ENCODE results near the gene CPLANE2.

CPLANE2 gene

GRCh38 chr1:16202281-16203210, 34.4 kb downstream of the CPLANE2 start:
- no peak overlapping the region for H3K27ac ChIP-seq (ENCODE audit: poor library complexity, severe bottlenecking)
- no peaks in the 10 kb centered on the region for H3K27me3 ChIP-seq (ENCODE audit: insufficient read depth, poor library complexity, severe bottlenecking)
- TF ChIP-seq CTCF (IDR thresholded peaks at IDR 0.05; ENCODE audit: poor library complexity, severe bottlenecking) = no peak
- H3K4me1 ChIP-seq (ENCODE audit: insufficient read depth, poor library complexity, severe bottlenecking) = no peaks in the 10 kb centered on the region
- ATAC-seq (ENCODE audit: low read depth) = no peak
- DNase-seq (ENCODE audit: low spot score) = no peak
- no peaks in the 10 kb centered on the region for H3K36me3 ChIP-seq (ENCODE audit: low read depth)
- no peaks in the 10 kb centered on the region for H3K9me3 ChIP-seq (ENCODE audit: severe bottlenecking)
- H3K4me3 ChIP-seq (ENCODE audit: severe bottlenecking) = no peak overlapping the region

- TF ChIP-seq CTCF (IDR thresholded peaks at IDR 0.05; ENCODE audit: poor library complexity, severe bottlenecking) = no peak
- Histone ChIP-seq H3K27me3 (ENCODE audit: insufficient read depth, poor library complexity, severe bottlenecking) (no peaks in the 10 kb centered on the region), H3K9me3 (ENCODE audit: severe bottlenecking) (no peaks in the 10 kb centered on the region), H3K27ac (ENCODE audit: poor library complexity, severe bottlenecking) (no peak overlapping the region), H3K4me3 (ENCODE audit: severe bottlenecking) (no peak overlapping the region), H3K4me1 (ENCODE audit: insufficient read depth, poor library complexity, severe bottlenecking) (no peaks in the 10 kb centered on the region), H3K36me3 (ENCODE audit: low read depth) (no peaks in the 10 kb centered on the region)
- no peak for ATAC-seq (ENCODE audit: low read depth)
- DNase-seq (ENCODE audit: low spot score) = no peak
Observed at GRCh38 chr1:16199700-16200099, 37.3 kb downstream of the CPLANE2 start.

- Histone ChIP-seq H3K27ac (ENCODE audit: poor library complexity, severe bottlenecking) (no peak overlapping the region), H3K4me3 (ENCODE audit: severe bottlenecking) (no peak overlapping the region), H3K27me3 (ENCODE audit: insufficient read depth, poor library complexity, severe bottlenecking) (no peaks in the 10 kb centered on the region), H3K4me1 (ENCODE audit: insufficient read depth, poor library complexity, severe bottlenecking) (no peaks in the 10 kb centered on the region), H3K36me3 (ENCODE audit: low read depth) (no peaks in the 10 kb centered on the region), H3K9me3 (ENCODE audit: severe bottlenecking) (no peaks in the 10 kb centered on the region)
- DNase-seq (ENCODE audit: low spot score) (no peak), ATAC-seq (ENCODE audit: low read depth) (no peak)
- no peak for TF ChIP-seq CTCF (IDR thresholded peaks at IDR 0.05; ENCODE audit: poor library complexity, severe bottlenecking)
Observed at GRCh38 chr1:16199157-16199501, 37.9 kb downstream of the CPLANE2 start.

- Histone ChIP-seq H3K9me3 (ENCODE audit: severe bottlenecking) (no peaks in the 10 kb centered on the region), H3K27me3 (ENCODE audit: insufficient read depth, poor library complexity, severe bottlenecking) (no peaks in the 10 kb centered on the region), H3K4me1 (ENCODE audit: insufficient read depth, poor library complexity, severe bottlenecking) (no peaks in the 10 kb centered on the region), H3K4me3 (ENCODE audit: severe bottlenecking) (no peak overlapping the region), H3K36me3 (ENCODE audit: low read depth) (no peaks in the 10 kb centered on the region), H3K27ac (ENCODE audit: poor library complexity, severe bottlenecking) (no peak overlapping the region)
- no peak for TF ChIP-seq CTCF (IDR thresholded peaks at IDR 0.05; ENCODE audit: poor library complexity, severe bottlenecking)
- DNase-seq (ENCODE audit: low spot score) (no peak), ATAC-seq (ENCODE audit: low read depth) (no peak)
Observed at GRCh38 chr1:16198444-16199156, 38.4 kb downstream of the CPLANE2 start.
